IMR-90 (cell line): Measurements from ENCODE around the gene RPTOR. TPM values are rescaled to one million over a fixed set of nuclear protein-coding genes. Genes with fewer than 3 reads are reported as not detected.
A peak's percentile ranks its signal among the peaks of the same experiment; 100 is the strongest.

ENCODE experiments used
- ATAC-seq: fragments of 200-7000 bp; cut with Tn5 transposase; 2 replicates; pipeline ENCODE4 v1.9.1; 2020; ENCODE audit warnings: low read depth, mild to moderate bottlenecking, moderate library complexity
- BruUV-seq: library from RNA; stranded (reverse); fragments of 400-500 nt; replicated peaks from 2 replicates; lab custom pipeline; 2021; lab: Mats Ljungman, UMichigan
- CTCF ChIA-PET: fragments of 300-600 bp; formaldehyde crosslinking; extraction: SDS; loops from one replicate; lab custom pipeline; 2021; ENCODE audit warnings: antibody characterized with exemption; lab: Yijun Ruan, JAX
- POLR2A ChIA-PET: fragments of 300-600 bp; sonication (Branson Sonifier 250); formaldehyde crosslinking; loops from one replicate; lab custom pipeline; 2022; ENCODE audit warnings: antibody characterized with exemption; ENCODE audit not compliant: unreplicated experiment; lab: Charles Lee
- DNase-seq: peaks from one replicate; pipeline ENCODE4 v3.0.0; 2013
- H2AFZ ChIP-seq: replicated peaks from 2 replicates; pipeline ENCODE3; 2013; ENCODE audit warnings: low read length, mild to moderate bottlenecking; ENCODE audit not compliant: poor library complexity
- H2AK5ac ChIP-seq: 2 replicates; pipeline ENCODE4 v1.6.1; 2013; ENCODE audit warnings: low read depth, low read length, inconsistent platforms
- H2AK9ac ChIP-seq: replicated peaks from 2 replicates; pipeline ENCODE3; 2013; ENCODE audit warnings: mild to moderate bottlenecking, low read depth, low read length, moderate library complexity; ENCODE audit not compliant: poor library complexity
- H2BK120ac ChIP-seq: 2 replicates; pipeline ENCODE4 v1.6.1; 2013; ENCODE audit warnings: low read depth, low read length, inconsistent platforms
- H2BK15ac ChIP-seq: 3 replicates; pipeline ENCODE4 v1.6.1; 2013; ENCODE audit warnings: low read depth, low read length, inconsistent platforms
- H2BK20ac ChIP-seq: 2 replicates; pipeline ENCODE4 v1.6.1; 2013; ENCODE audit warnings: low read depth, mild to moderate bottlenecking, inconsistent platforms, low read length, moderate library complexity
- H2BK5ac ChIP-seq: 2 replicates; pipeline ENCODE4 v1.6.1; 2013; ENCODE audit warnings: mild to moderate bottlenecking, low read depth, low read length, inconsistent platforms; ENCODE audit not compliant: poor library complexity, severe bottlenecking
- H3K14ac ChIP-seq: replicated peaks from 2 replicates; pipeline ENCODE4 v1.6.1; 2013; ENCODE audit warnings: low read depth, low read length, inconsistent platforms
- H3K18ac ChIP-seq: 2 replicates; pipeline ENCODE4 v1.6.1; 2013; ENCODE audit warnings: low read depth, low read length, control low read depth
- H3K23ac ChIP-seq: 2 replicates; pipeline ENCODE4 v1.6.1; 2013; ENCODE audit warnings: low read depth, low read length, inconsistent platforms
- H3K27ac ChIP-seq: 2 replicates; pipeline ENCODE4 v1.5.1; 2013; ENCODE audit warnings: mild to moderate bottlenecking, control low read depth, low read length; ENCODE audit not compliant: insufficient read depth
- H3K27me3 ChIP-seq: 2 replicates; pipeline ENCODE4 v1.6.1; 2013; ENCODE audit warnings: low read length; ENCODE audit not compliant: control insufficient read depth, insufficient read depth
- H3K36me3 ChIP-seq: 2 replicates; pipeline ENCODE4 v1.6.1; 2013; ENCODE audit warnings: low read length, mixed read lengths; ENCODE audit not compliant: control insufficient read depth, insufficient read depth
- H3K4ac ChIP-seq: 2 replicates; pipeline ENCODE4 v1.6.1; 2013; ENCODE audit warnings: low read depth, low read length, inconsistent platforms
- H3K4me1 ChIP-seq: 2 replicates; pipeline ENCODE4 v1.6.1; 2013; ENCODE audit warnings: low read length, mixed read lengths; ENCODE audit not compliant: control insufficient read depth, insufficient read depth
- H3K4me2 ChIP-seq: 2 replicates; pipeline ENCODE4 v1.6.1; 2013; ENCODE audit warnings: low read depth, mild to moderate bottlenecking, control low read depth, low read length, moderate library complexity
- H3K4me3 ChIP-seq: 2 replicates; pipeline ENCODE4 v1.5.1; 2013; ENCODE audit warnings: low read depth, mild to moderate bottlenecking, control low read depth, low read length, moderate library complexity; ENCODE audit not compliant: insufficient read depth
- H3K56ac ChIP-seq: 2 replicates; pipeline ENCODE4 v1.6.1; 2013; ENCODE audit warnings: low read length, inconsistent platforms; ENCODE audit not compliant: insufficient read depth; ENCODE audit errors: extremely low read depth
- H3K79me1 ChIP-seq, 2 experiments: 2 replicates each; pipeline ENCODE4 v1.6.1; 2013; ENCODE audit warnings: low read length in 2 of 2, inconsistent platforms in 1 of 2, low read depth in 1 of 2
- H3K9ac ChIP-seq: 2 replicates; pipeline ENCODE4 v1.6.1; 2013; ENCODE audit warnings: low read depth, low read length, control low read depth
- H3K9me1 ChIP-seq: 2 replicates; pipeline ENCODE4 v1.6.1; 2013; ENCODE audit warnings: low read length, inconsistent platforms; ENCODE audit not compliant: insufficient read depth
- H3K9me3 ChIP-seq: 2 replicates; pipeline ENCODE4 v1.6.1; 2013; ENCODE audit warnings: low read length; ENCODE audit not compliant: control insufficient read depth, insufficient read depth
- H4K20me1 ChIP-seq: 2 replicates; pipeline ENCODE4 v1.6.1; 2013; ENCODE audit warnings: low read length, inconsistent platforms; ENCODE audit not compliant: insufficient read depth
- H4K5ac ChIP-seq: 2 replicates; pipeline ENCODE4 v1.6.1; 2013; ENCODE audit warnings: mild to moderate bottlenecking, low read depth, low read length, control low read depth
- H4K8ac ChIP-seq, 2 experiments: 2 replicates each; pipeline ENCODE4 v1.6.1; 2013; ENCODE audit warnings: low read depth in 2 of 2, low read length in 2 of 2, control low read depth in 1 of 2, inconsistent platforms in 1 of 2
- H4K91ac ChIP-seq: 2 replicates; pipeline ENCODE4 v1.6.1; 2013; ENCODE audit warnings: low read depth, low read length, inconsistent platforms; ENCODE audit not compliant: insufficient read depth
- BHLHE40 ChIP-seq: fragments of 150-350 bp; IDR thresholded peaks from 2 replicates; pipeline ENCODE4 v1.6.1; 2016; ENCODE audit warnings: mild to moderate bottlenecking, low read depth, low read length
- CEBPB ChIP-seq: IDR thresholded peaks from 2 replicates; pipeline ENCODE4 v1.6.1; 2012; ENCODE audit warnings: low read depth, low read length, improper control_type of control experiment
- CHD1 ChIP-seq: IDR thresholded peaks from 2 replicates; pipeline ENCODE4 v1.6.1; 2012; ENCODE audit warnings: low read depth, low read length, improper control_type of control experiment
- CTCF ChIP-seq: conservative IDR thresholded peaks from 2 replicates; pipeline ENCODE4 v1.5.1; 2012; ENCODE audit warnings: mild to moderate bottlenecking, low read depth, low read length, improper control_type of control experiment
- ELK1 ChIP-seq: fragments of 150-350 bp; IDR thresholded peaks from 2 replicates; pipeline ENCODE4 v1.6.1; 2016; ENCODE audit warnings: low read depth, mild to moderate bottlenecking, low read length, moderate library complexity, borderline replicate concordance
- FOS ChIP-seq: fragments of 150-350 bp; IDR thresholded peaks from 2 replicates; pipeline ENCODE4 v1.6.1; 2016; ENCODE audit warnings: low read depth, low read length
- MAFK ChIP-seq: IDR thresholded peaks from 2 replicates; pipeline ENCODE4 v1.6.1; 2012; ENCODE audit warnings: low read depth, low read length, improper control_type of control experiment
- MAZ ChIP-seq: IDR thresholded peaks from 2 replicates; pipeline ENCODE4 v1.6.1; 2012; ENCODE audit warnings: low read depth, mild to moderate bottlenecking, low read length, improper control_type of control experiment, moderate library complexity, borderline replicate concordance
- MXI1 ChIP-seq: IDR thresholded peaks from 2 replicates; pipeline ENCODE4 v1.6.1; 2012; ENCODE audit warnings: low read depth, mild to moderate bottlenecking, low read length, moderate library complexity, borderline replicate concordance
- NFE2L2 ChIP-seq: fragments of 150-350 bp; IDR thresholded peaks from 2 replicates; pipeline ENCODE4 v1.6.1; 2016; ENCODE audit warnings: low read depth, mild to moderate bottlenecking, low read length
- POLR2A ChIP-seq: IDR thresholded peaks from 2 replicates; pipeline ENCODE4 v1.6.1; 2012; ENCODE audit warnings: mild to moderate bottlenecking, low read depth, low read length
- RAD21 ChIP-seq: IDR thresholded peaks from 2 replicates; pipeline ENCODE4 v1.6.1; 2012; ENCODE audit warnings: low read length, improper control_type of control experiment
- RCOR1 ChIP-seq: IDR thresholded peaks from 2 replicates; pipeline ENCODE4 v1.6.1; 2012; ENCODE audit warnings: mild to moderate bottlenecking, low read length, improper control_type of control experiment; ENCODE audit not compliant: insufficient replicate concordance
- RFX5 ChIP-seq: IDR thresholded peaks from 2 replicates; pipeline ENCODE4 v1.8.0; 2012; ENCODE audit warnings: low read depth, mild to moderate bottlenecking, low read length, moderate library complexity
- SMC3 ChIP-seq: fragments of 150-350 bp; IDR thresholded peaks from 2 replicates; pipeline ENCODE4 v1.6.1; 2016; ENCODE audit warnings: low read depth, mild to moderate bottlenecking, antibody characterized with exemption, low read length, moderate library complexity
- USF2 ChIP-seq: fragments of 150-350 bp; IDR thresholded peaks from 2 replicates; pipeline ENCODE4 v1.6.1; 2017; ENCODE audit warnings: mild to moderate bottlenecking, antibody characterized with exemption, low read length, low read depth
- WGBS, 2 experiments: methylation state at CpG; one replicate each; pipeline versions ENCODE4 v1.1.5 to v1.1.7; 2013; ENCODE audit warnings: missing lambda C conversion rate in 2 of 2; ENCODE audit not compliant: insufficient read length in 1 of 2; ENCODE audit errors: extremely low coverage in 2 of 2; 5-methylcytosine and 5-hydroxymethylcytosine counted together
- dilution Hi-C: fragments of 300-500 bp; cut with HindIII; formaldehyde crosslinking; loops from one replicate; pipeline ENCODE4 v1.14.3; 2018; ENCODE audit warnings: low sequenced_read_pairs; ENCODE audit not compliant: unreplicated experiment
- in situ Hi-C: fragments of 300-500 bp; cut with MboI; formaldehyde crosslinking; loops from 3 replicates; pipeline ENCODE4 v1.14.3; 2019; ENCODE audit warnings: low sequenced_read_pairs, inconsistent platforms, mixed read lengths
- intact Hi-C: fragments of 100-400 bp; cut with micrococcal nuclease; formaldehyde crosslinking; loops from 2 replicates; pipeline ENCODE4 v1.10.0; 2022
- polyA plus RNA-seq, 3 experiments: library from polyadenylated mRNA; depleted of rRNA; stranded (reverse); fragments of >200 nt; gene quantifications; 2 replicates each; pipeline ENCODE4 v1.2.3, GENCODE V29; 2012; ENCODE audit warnings: low replicate concordance in 1 of 3
- total RNA-seq: library from RNA; depleted of rRNA; stranded (reverse); fragments of >200 nt; gene quantifications from 2 replicates; pipeline ENCODE4 v1.2.3, GENCODE V29; 2012

Gene RPTOR
- total and polyA plus RNA-seq, 2 of the 4 experiments (the other 2 are of a cell fraction): 10.8 to 14.7 TPM

GRCh38 chr17:80771612-80772005 lies 227.0 kb downstream of the RPTOR start:
- CTCF ChIA-PET: no interaction called here
- dilution Hi-C loops (no loop called here), intact Hi-C loops (no loop called here), in situ Hi-C loops (no loop called here)
- H3K56ac ChIP-seq: no peak overlapping the region
- peak overlapping the region; percentile 36; the same call in 1 of the 2 replicates for H3K4ac ChIP-seq
- H4K91ac ChIP-seq: no peak overlapping the region
- peak overlapping the region in 1 of 2 experiments; percentile 47; a peak in 2 of 4 replicates for H4K8ac ChIP-seq
- H3K27ac ChIP-seq: no peak overlapping the region
- H2AFZ ChIP-seq: no peak overlapping the region
- ATAC-seq (no peak), DNase-seq (no peak)
- peak overlapping the region; percentile 24 for H2AK5ac ChIP-seq
- no peak overlapping the region for H3K23ac ChIP-seq
- no peak overlapping the region; the same call in 1 of the 2 replicates for H4K5ac ChIP-seq
- no peak overlapping the region for H2BK5ac ChIP-seq
- H2BK20ac ChIP-seq: no peak overlapping the region
- no peak overlapping the region for H3K4me3 ChIP-seq
- WGBS, 2 experiments: 83% methylated on average over 8 of the region's 11 CpGs; no CpG with 5 or more reads in 1 of the 2 experiments
- H2AK9ac ChIP-seq: no peak overlapping the region
- no peak for TF ChIP-seq BHLHE40
- no peak for TF ChIP-seq CHD1
- no peak for TF ChIP-seq POLR2A
- TF ChIP-seq RAD21: no peak
- no peak for TF ChIP-seq RFX5
- TF ChIP-seq FOS: no peak
- TF ChIP-seq SMC3: no peak
- TF ChIP-seq CEBPB: no peak
- no peak for TF ChIP-seq RCOR1
- TF ChIP-seq ELK1: no peak
- no peak for TF ChIP-seq MAFK
- TF ChIP-seq CTCF: no peak
- TF ChIP-seq USF2: no peak
- TF ChIP-seq MAZ: no peak
- no peak for TF ChIP-seq NFE2L2
- no peak for TF ChIP-seq MXI1
- H3K4me1 ChIP-seq: peaks cover 18% of the 10 kb centered on the region
- H3K9me3 ChIP-seq: no peaks in the 10 kb centered on the region
- peaks cover 21 to 67% of the 10 kb centered on the region in 2 experiments; a peak in 3 of 4 replicates for H3K79me1 ChIP-seq
- 0 out of 2 replicates have a peak, but pooled peaks cover 4% of the 10 kb centered on the region for H3K36me3 ChIP-seq
- no peaks in the 10 kb centered on the region for H3K27me3 ChIP-seq
- no peak overlapping the region; the same call in 1 of the 2 replicates for H3K14ac ChIP-seq
- no peaks in the 10 kb centered on the region for H4K20me1 ChIP-seq
- BruUV-seq: no TSS peak
- peaks cover 20% of the 10 kb centered on the region for H3K9me1 ChIP-seq
- H3K4me2 ChIP-seq: no peak overlapping the region
- no peak overlapping the region for H2BK15ac ChIP-seq
- POLR2A ChIA-PET: no interaction called here
- H3K18ac ChIP-seq: no peak overlapping the region
- H2BK120ac ChIP-seq: no peak overlapping the region
- no peak overlapping the region for H3K9ac ChIP-seq
